Retinal pigment epithelial cell (primary cell): ENCODE data around the gene ALPK3.

Source experiments
- DNase-seq: peaks from one replicate; pipeline ENCODE4 v3.0.0-alpha.2; 2010; ENCODE audit warnings: low read depth
- H3K4me3 ChIP-seq: 2 replicates; pipeline ENCODE4 v1.5.1; 2011; ENCODE audit warnings: mild to moderate bottlenecking, low read length, control low read depth, moderate library complexity
- CTCF ChIP-seq: conservative IDR thresholded peaks from 2 replicates; pipeline ENCODE4 v1.5.1; 2011; ENCODE audit warnings: low read depth, low read length, control low read depth, inconsistent platforms

ALPK3 gene

GRCh38 chr15:84862214-84862975 lies 45.2 kb downstream of the ALPK3 start:
- TF ChIP-seq CTCF: no peak
- no peak for DNase-seq
- H3K4me3 ChIP-seq: no peak overlapping the region

GRCh38 chr15:84863565-84864443 lies 46.6 kb downstream of the ALPK3 start:
- TF ChIP-seq CTCF: no peak
- H3K4me3 ChIP-seq: no peak overlapping the region
- DNase-seq: no peak

DNA sequence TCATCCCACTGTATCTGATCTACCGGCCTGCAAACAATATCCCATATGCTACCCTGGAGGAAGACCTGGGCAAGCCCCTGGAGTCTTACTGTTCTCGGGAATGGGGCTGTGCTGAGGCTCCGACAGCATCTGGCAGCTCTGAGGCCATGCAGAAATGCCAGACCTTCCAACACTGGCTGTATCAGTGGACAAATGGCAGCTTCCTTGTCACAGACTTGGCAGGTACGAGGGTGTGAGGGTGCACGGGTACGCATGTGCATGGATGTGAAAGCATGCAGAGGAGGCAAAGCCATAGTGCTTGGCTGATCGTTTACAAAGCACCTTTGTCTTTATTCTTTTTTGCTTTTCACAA lies 47.3 kb downstream of the ALPK3 start:
- no peak for TF ChIP-seq CTCF
- DNase-seq: no peak
- no peak overlapping the region for H3K4me3 ChIP-seq

DNA sequence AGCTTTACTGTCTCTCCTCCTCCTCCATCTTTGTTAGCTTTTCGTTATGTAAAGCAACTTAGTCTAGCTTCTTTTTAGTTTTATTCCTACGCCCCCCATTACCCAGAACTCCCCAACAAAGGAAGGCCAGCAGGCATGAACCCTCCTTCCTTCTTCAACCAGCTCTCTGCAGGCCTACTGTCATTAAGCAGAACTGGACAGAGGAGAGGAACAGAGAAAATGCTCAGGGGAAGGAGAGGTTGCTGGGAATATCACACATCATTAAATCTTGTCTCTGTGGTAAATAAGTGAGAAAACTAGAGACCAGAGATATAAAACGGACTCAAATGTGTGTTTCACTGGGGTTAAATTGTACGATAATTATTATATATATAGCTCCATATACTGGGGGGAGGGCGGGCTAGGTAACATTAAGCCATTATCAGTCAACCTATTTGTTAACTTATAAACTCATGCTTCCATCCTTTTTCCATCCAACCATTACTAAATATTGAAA lies 48.0 kb downstream of the ALPK3 start:
- DNase-seq: no peak
- TF ChIP-seq CTCF: no peak
- H3K4me3 ChIP-seq: no peak overlapping the region

GRCh38 chr15:84868037-84868880 lies 51.1 kb downstream of the ALPK3 start:
- TF ChIP-seq CTCF: no peak
- no peak overlapping the region for H3K4me3 ChIP-seq
- no peak for DNase-seq

GRCh38 chr15:84869510-84869909 lies 52.4 kb downstream of the ALPK3 start:
- DNase-seq: no peak
- TF ChIP-seq CTCF: no peak
- no peak overlapping the region for H3K4me3 ChIP-seq
